ENCODE measurements around the gene RABGGTB. TPM values are rescaled to one million over a fixed set of nuclear protein-coding genes. Genes with fewer than 3 reads are reported as not detected.

The RABGGTB gene
- total RNA-seq, 1 experiment from 2014 or later, result 77.9 TPM

DNA sequence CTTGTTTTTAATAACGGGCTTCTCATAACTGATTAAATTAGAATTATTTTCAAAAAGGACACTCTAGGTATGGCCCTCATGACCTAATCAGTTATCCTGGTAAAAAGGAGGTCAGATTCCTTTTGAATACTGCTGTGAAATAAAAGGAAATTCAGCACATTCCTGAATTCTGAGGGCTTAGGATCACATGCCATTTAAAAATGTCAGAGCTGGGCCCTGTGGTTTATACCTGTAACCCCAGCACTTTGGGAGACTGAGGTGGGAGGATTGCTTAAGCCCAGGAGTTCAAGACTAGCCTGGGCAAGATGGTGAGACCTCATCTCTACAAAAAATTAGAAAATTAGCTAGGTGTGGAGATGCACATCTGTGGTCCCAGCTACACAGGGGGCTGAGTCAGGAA is 18.0 kb upstream of the RABGGTB start:
- POLR2A ChIA-PET, result no interaction called here
- CTCF ChIA-PET, result no interaction called here

GRCh38 chr1:75770761-75771160 is 15.3 kb upstream of the RABGGTB start:
- in situ Hi-C loops (cut with HindIII; ENCODE audit: low pct_unique_long_range_greater_than_20kb, low sequenced_read_pairs) (no loop called here), intact Hi-C loops (cut with micrococcal nuclease; ENCODE audit: unreplicated experiment) (no loop called here)
- H3K4me3 ChIP-seq (ENCODE audit: low read depth in 2 of 2, low read length in 2 of 2), result no peak overlapping the region
- no TSS peak for BruUV-seq (replicated peaks)
- no peaks in the 10 kb centered on the region for H3K4me1 ChIP-seq (ENCODE audit: control insufficient read depth, insufficient read depth, low read length)
- DNase-seq (ENCODE audit: low read depth, low spot score) (no peak), ATAC-seq (no peak)
- ChIA-PET CTCF (no interaction called here), POLR2A (no interaction called here)
- TF ChIP-seq POLR2AphosphoS5 (IDR thresholded peaks at IDR 0.05; ENCODE audit: low read depth, low read length), result no peak
- no peak for TF ChIP-seq SIN3A (IDR thresholded peaks at IDR 0.05; ENCODE audit: borderline replicate concordance, insufficient read depth, low read depth, low read length)
- no peak for TF ChIP-seq CTCF (IDR thresholded peaks at IDR 0.05)
- TF ChIP-seq, protein P1, sequence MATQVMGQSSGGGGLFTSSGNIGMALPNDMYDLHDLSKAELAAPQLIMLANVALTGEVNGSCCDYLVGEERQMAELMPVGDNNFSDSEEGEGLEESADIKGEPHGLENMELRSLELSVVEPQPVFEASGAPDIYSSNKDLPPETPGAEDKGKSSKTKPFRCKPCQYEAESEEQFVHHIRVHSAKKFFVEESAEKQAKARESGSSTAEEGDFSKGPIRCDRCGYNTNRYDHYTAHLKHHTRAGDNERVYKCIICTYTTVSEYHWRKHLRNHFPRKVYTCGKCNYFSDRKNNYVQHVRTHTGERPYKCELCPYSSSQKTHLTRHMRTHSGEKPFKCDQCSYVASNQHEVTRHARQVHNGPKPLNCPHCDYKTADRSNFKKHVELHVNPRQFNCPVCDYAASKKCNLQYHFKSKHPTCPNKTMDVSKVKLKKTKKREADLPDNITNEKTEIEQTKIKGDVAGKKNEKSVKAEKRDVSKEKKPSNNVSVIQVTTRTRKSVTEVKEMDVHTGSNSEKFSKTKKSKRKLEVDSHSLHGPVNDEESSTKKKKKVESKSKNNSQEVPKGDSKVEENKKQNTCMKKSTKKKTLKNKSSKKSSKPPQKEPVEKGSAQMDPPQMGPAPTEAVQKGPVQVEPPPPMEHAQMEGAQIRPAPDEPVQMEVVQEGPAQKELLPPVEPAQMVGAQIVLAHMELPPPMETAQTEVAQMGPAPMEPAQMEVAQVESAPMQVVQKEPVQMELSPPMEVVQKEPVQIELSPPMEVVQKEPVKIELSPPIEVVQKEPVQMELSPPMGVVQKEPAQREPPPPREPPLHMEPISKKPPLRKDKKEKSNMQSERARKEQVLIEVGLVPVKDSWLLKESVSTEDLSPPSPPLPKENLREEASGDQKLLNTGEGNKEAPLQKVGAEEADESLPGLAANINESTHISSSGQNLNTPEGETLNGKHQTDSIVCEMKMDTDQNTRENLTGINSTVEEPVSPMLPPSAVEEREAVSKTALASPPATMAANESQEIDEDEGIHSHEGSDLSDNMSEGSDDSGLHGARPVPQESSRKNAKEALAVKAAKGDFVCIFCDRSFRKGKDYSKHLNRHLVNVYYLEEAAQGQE (IDR thresholded peaks at IDR 0.05; ENCODE audit: insufficient read depth in 1 of 2, low read depth in 2 of 2, low read length in 1 of 2), result no peak
- TF ChIP-seq TCF7L2 (IDR thresholded peaks at IDR 0.05; ENCODE audit: low read depth, low read length), result no peak
- H3K9me3 ChIP-seq (ENCODE audit: control insufficient read depth, insufficient read depth, low read depth, low read length), result no peaks in the 10 kb centered on the region
- no peak overlapping the region for H3K27ac ChIP-seq (ENCODE audit: low read length)
- H3K27me3 ChIP-seq (ENCODE audit: control insufficient read depth, insufficient read depth, low read length), result no peaks in the 10 kb centered on the region
- no peaks in the 10 kb centered on the region for H3K36me3 ChIP-seq (ENCODE audit: control insufficient read depth, insufficient read depth, low read length)

More for the DNA sequence above, 18.0 kb upstream of the RABGGTB start:
- Histone ChIP-seq H3K36me3 (ENCODE audit: control insufficient read depth, insufficient read depth, low read length) (no peaks in the 10 kb centered on the region), H3K9me3 (ENCODE audit: control insufficient read depth, insufficient read depth, low read depth, low read length) (no peaks in the 10 kb centered on the region), H3K27me3 (ENCODE audit: control insufficient read depth, insufficient read depth, low read length) (no peaks in the 10 kb centered on the region), H3K4me3 (ENCODE audit: low read depth in 2 of 2, low read length in 2 of 2) (no peak overlapping the region), H3K27ac (ENCODE audit: low read length) (no peak overlapping the region), H3K4me1 (ENCODE audit: control insufficient read depth, insufficient read depth, low read length) (no peaks in the 10 kb centered on the region)
- ATAC-seq, result no peak
- in situ Hi-C loops (cut with HindIII; ENCODE audit: low pct_unique_long_range_greater_than_20kb, low sequenced_read_pairs), result no loop called here
- intact Hi-C loops (cut with micrococcal nuclease; ENCODE audit: unreplicated experiment), result no loop called here
- BruUV-seq (replicated peaks), result no TSS peak
- DNase-seq (ENCODE audit: low read depth, low spot score), result no peak
- TF ChIP-seq SIN3A (IDR thresholded peaks at IDR 0.05; ENCODE audit: borderline replicate concordance, insufficient read depth, low read depth, low read length), result no peak
- TF ChIP-seq POLR2AphosphoS5 (IDR thresholded peaks at IDR 0.05; ENCODE audit: low read depth, low read length), result no peak
- TF ChIP-seq, protein P1 (IDR thresholded peaks at IDR 0.05; ENCODE audit: insufficient read depth in 1 of 2, low read depth in 2 of 2, low read length in 1 of 2), result no peak

Data from Panc1 (cell line).